Neural cell (in vitro differentiated cells): ENCODE data around the gene SHROOM4. TPM values are rescaled to one million over a fixed set of nuclear protein-coding genes. Genes with fewer than 3 reads are reported as not detected.

Source experiments
- H2AFZ ChIP-seq: fragments of 200-600, 300-800 bp; sonication (generic), shearing (Covaris generic); 2 replicates; pipeline ENCODE4 v1.6.0; 2014; ENCODE audit warnings: low read depth, mild to moderate bottlenecking, antibody characterized with exemption, low read length, moderate library complexity
- H3F3A ChIP-seq: fragments of 200-600 bp; shearing (Covaris generic); 2 replicates; pipeline ENCODE4 v1.6.1; 2016; ENCODE audit warnings: mild to moderate bottlenecking, moderate library complexity, mixed read lengths, antibody characterized with exemption, low read length; ENCODE audit not compliant: insufficient read depth, poor library complexity, severe bottlenecking
- H3K27ac ChIP-seq: fragments of 200-600, 300-800 bp; sonication (generic), shearing (Covaris generic); 2 replicates; pipeline ENCODE4 v1.5.1; 2014; ENCODE audit warnings: mild to moderate bottlenecking, low read length, moderate library complexity
- H3K27me3 ChIP-seq: fragments of 300-800, 200-600 bp; sonication (generic), shearing (Covaris generic); 2 replicates; pipeline ENCODE4 v1.6.0; 2014; ENCODE audit warnings: mild to moderate bottlenecking, low read depth, low read length, moderate library complexity; ENCODE audit not compliant: insufficient read depth
- H3K36me3 ChIP-seq: fragments of 300-800, 200-600 bp; sonication (generic), shearing (Covaris generic); 2 replicates; pipeline ENCODE4 v1.5.1; 2014; ENCODE audit warnings: mild to moderate bottlenecking, antibody characterized with exemption, low read length, moderate library complexity; ENCODE audit not compliant: insufficient read depth
- H3K4me2 ChIP-seq: fragments of 300-800, 200-600 bp; sonication (generic), shearing (Covaris generic); 2 replicates; pipeline ENCODE4 v1.6.0; 2014; ENCODE audit warnings: mild to moderate bottlenecking, low read length
- H3K4me3 ChIP-seq: fragments of 300-800, 200-600 bp; sonication (generic), shearing (Covaris generic); 2 replicates; pipeline ENCODE4 v1.5.1; 2014; ENCODE audit warnings: mild to moderate bottlenecking, low read length, moderate library complexity
- H3K79me2 ChIP-seq: fragments of 200-600 bp; shearing (Covaris generic); replicated peaks from 2 replicates; pipeline ENCODE4 v1.6.0; 2014; ENCODE audit warnings: mild to moderate bottlenecking, low read length, moderate library complexity; ENCODE audit not compliant: insufficient read depth
- H3K9ac ChIP-seq: fragments of 300-800, 200-600 bp; sonication (generic), shearing (Covaris generic); 2 replicates; pipeline ENCODE4 v1.6.1; 2016; ENCODE audit warnings: mild to moderate bottlenecking, low read length, mixed read lengths
- H3K9me2 ChIP-seq: fragments of 200-600 bp; shearing (Covaris generic); 2 replicates; pipeline ENCODE4 v1.6.1; 2016; ENCODE audit warnings: mild to moderate bottlenecking, low read length, mixed read lengths; ENCODE audit not compliant: insufficient read depth
- H3K9me3 ChIP-seq: fragments of 200-600, 300-800 bp; sonication (generic), shearing (Covaris generic); 2 replicates; pipeline ENCODE4 v1.6.1; 2016; ENCODE audit warnings: mild to moderate bottlenecking, mixed run types, low read length, moderate library complexity, mixed read lengths
- H4K20me1 ChIP-seq: fragments of 200-600 bp; shearing (Covaris generic); 2 replicates; pipeline ENCODE4 v1.6.1; 2016; ENCODE audit warnings: mild to moderate bottlenecking, mixed run types; ENCODE audit not compliant: insufficient read depth
- CTCF ChIP-seq: fragments of 450-650 bp; IDR thresholded peaks from 2 replicates; pipeline ENCODE4 v1.5.1; 2014; ENCODE audit warnings: antibody characterized with exemption, mild to moderate bottlenecking, moderate library complexity; ENCODE audit not compliant: poor library complexity, severe bottlenecking
- EP300 ChIP-seq: fragments of 450-650 bp; conservative IDR thresholded peaks from 2 replicates; pipeline ENCODE4 v1.6.1; 2014; ENCODE audit warnings: antibody characterized with exemption, mild to moderate bottlenecking, moderate library complexity; ENCODE audit not compliant: poor library complexity, severe bottlenecking
- EZH2 ChIP-seq: fragments of 200-600, 300-800 bp; shearing (Covaris generic), sonication (generic); IDR thresholded peaks from 2 replicates; pipeline ENCODE4 v1.6.1; 2014; ENCODE audit warnings: antibody characterized with exemption, low read length, borderline replicate concordance, mild to moderate bottlenecking; ENCODE audit not compliant: insufficient read depth, poor library complexity, severe bottlenecking
- MXI1 ChIP-seq: fragments of 450-650 bp; conservative IDR thresholded peaks from 2 replicates; pipeline ENCODE4 v1.6.1; 2014; ENCODE audit warnings: antibody characterized with exemption, mild to moderate bottlenecking; ENCODE audit not compliant: poor library complexity, severe bottlenecking
- POLR2AphosphoS5 ChIP-seq: IDR thresholded peaks from 2 replicates; pipeline ENCODE4 v1.6.1; 2012
- RAD21 ChIP-seq: fragments of 450-650 bp; conservative IDR thresholded peaks from 2 replicates; pipeline ENCODE4 v1.6.1; 2014; ENCODE audit warnings: antibody characterized with exemption, mild to moderate bottlenecking, moderate library complexity
- REST ChIP-seq: IDR thresholded peaks from 2 replicates; pipeline ENCODE4 v1.6.1; 2012; ENCODE audit warnings: borderline replicate concordance
- SMC3 ChIP-seq: fragments of 450-650 bp; conservative IDR thresholded peaks from 2 replicates; pipeline ENCODE4 v1.6.1; 2014; ENCODE audit warnings: antibody characterized with exemption, mild to moderate bottlenecking, moderate library complexity; ENCODE audit not compliant: poor library complexity
- TAF1 ChIP-seq: IDR thresholded peaks from 2 replicates; pipeline ENCODE4 v1.6.1; 2012; ENCODE audit warnings: low read depth
- polyA plus RNA-seq: library from polyadenylated mRNA; depleted of rRNA; stranded (reverse); fragments of >200 nt; gene quantifications from 2 replicates; pipeline ENCODE4 v1.2.3, GENCODE V29; 2014

SHROOM4 gene
- polyA plus RNA-seq, 1 donor from 2014 or later: 1.4 TPM

GRCh38 chrX:50812995-50813842, 775 bp downstream of the SHROOM4 start:
- Histone ChIP-seq H4K20me1 (no peaks in the 10 kb centered on the region), H3F3A (no peaks in the 10 kb centered on the region), H3K36me3 (no peaks in the 10 kb centered on the region), H3K9me2 (no peaks in the 10 kb centered on the region), H3K4me2 (no peak overlapping the region), H3K27ac (peak overlapping the region; percentile 51), H3K27me3 (no peaks in the 10 kb centered on the region), H3K9ac (peak overlapping the region; percentile 64), H2AFZ (no peak overlapping the region), H3K4me3 (peak overlapping the region; percentile 75), H3K9me3 (no peaks in the 10 kb centered on the region), H3K79me2 (no peaks in the 10 kb centered on the region)
- TF ChIP-seq EZH2 (no peak), CTCF (no peak), MXI1 (peak; percentile 23), EP300 (no peak), REST (no peak), POLR2AphosphoS5 (no peak), SMC3 (peak; percentile 15)

GRCh38 chrX:50805276-50805675, 8.7 kb downstream of the SHROOM4 start:
- Histone ChIP-seq H3K9ac (no peak overlapping the region), H3K4me3 (no peak overlapping the region), H3K36me3 (no peaks in the 10 kb centered on the region), H2AFZ (no peak overlapping the region), H3K4me2 (no peak overlapping the region), H3K27ac (no peak overlapping the region), H3K9me2 (no peaks in the 10 kb centered on the region), H3K79me2 (no peaks in the 10 kb centered on the region), H3K27me3 (no peaks in the 10 kb centered on the region), H3F3A (no peaks in the 10 kb centered on the region), H4K20me1 (no peaks in the 10 kb centered on the region), H3K9me3 (no peaks in the 10 kb centered on the region)
- TF ChIP-seq EP300: no peak
- TF ChIP-seq SMC3: no peak
- no peak for TF ChIP-seq RAD21
- TF ChIP-seq EZH2: no peak
- no peak for TF ChIP-seq CTCF
- TF ChIP-seq MXI1: no peak
- no peak for TF ChIP-seq POLR2AphosphoS5
- no peak for TF ChIP-seq REST
- TF ChIP-seq TAF1: no peak
